Tibial artery (tissue), 4 donors: ENCODE results near the gene GRAP2.

Experiments
- DNase-seq, 2 donors: peaks; one replicate each; pipeline ENCODE4 v3.0.0-alpha.2; 2019
- H3K27ac ChIP-seq, 2 donors: fragments of 200-600 bp; sonication (generic) in 1 of 2; 1 replicate in 1 of 2; 2 replicates in 1 of 2; pipeline ENCODE4 v1.5.1; 2018 to 2019; ENCODE audit warnings: mild to moderate bottlenecking in 1 of 2
- H3K27me3 ChIP-seq, 2 donors: fragments of 200-600 bp; sonication (generic) in 1 of 2; one replicate each; pipeline versions ENCODE4 v1.5.1 to v1.6.0; 2016 to 2019
- H3K36me3 ChIP-seq, 3 donors: fragments of 200-600 bp; sonication (generic) in 2 of 3; one replicate each; pipeline ENCODE4 v1.5.1; 2016 to 2019; ENCODE audit warnings: mild to moderate bottlenecking in 2 of 3
- H3K4me1 ChIP-seq, 4 donors: fragments of 200-600 bp; sonication (generic) in 2 of 4; 1 replicate in 3 of 4; 2 replicates in 1 of 4; pipeline ENCODE4 v1.5.1; 2016 to 2019
- H3K4me3 ChIP-seq, 2 donors: fragments of 200-600 bp; sonication (generic) in 1 of 2; 1 replicate in 1 of 2; 2 replicates in 1 of 2; pipeline ENCODE4 v1.5.1; 2018 to 2019; ENCODE audit warnings: mild to moderate bottlenecking in 2 of 2
- H3K9me3 ChIP-seq, 3 donors: fragments of 200-600 bp; sonication (generic) in 1 of 3; one replicate each; pipeline ENCODE4 v1.5.1; 2016 to 2019
- intact Hi-C: fragments of 100-400 bp; cut with DNase I; formaldehyde crosslinking; loops from one replicate; pipeline ENCODE4 v1.15.0; 2023; ENCODE audit warnings: low total_unique reads
- TF ChIP-seq, protein P1 (sequence below), 2 experiments: fragments of 200-600 bp in 1 of 2; fragments of 450-650 bp in 1 of 2; IDR thresholded peaks; one replicate each; pipeline ENCODE4 v1.5.1; 2017 to 2019; ENCODE audit warnings: antibody characterized with exemption in 2 of 2, mild to moderate bottlenecking in 1 of 2, moderate library complexity in 1 of 2

Gene GRAP2

DNA sequence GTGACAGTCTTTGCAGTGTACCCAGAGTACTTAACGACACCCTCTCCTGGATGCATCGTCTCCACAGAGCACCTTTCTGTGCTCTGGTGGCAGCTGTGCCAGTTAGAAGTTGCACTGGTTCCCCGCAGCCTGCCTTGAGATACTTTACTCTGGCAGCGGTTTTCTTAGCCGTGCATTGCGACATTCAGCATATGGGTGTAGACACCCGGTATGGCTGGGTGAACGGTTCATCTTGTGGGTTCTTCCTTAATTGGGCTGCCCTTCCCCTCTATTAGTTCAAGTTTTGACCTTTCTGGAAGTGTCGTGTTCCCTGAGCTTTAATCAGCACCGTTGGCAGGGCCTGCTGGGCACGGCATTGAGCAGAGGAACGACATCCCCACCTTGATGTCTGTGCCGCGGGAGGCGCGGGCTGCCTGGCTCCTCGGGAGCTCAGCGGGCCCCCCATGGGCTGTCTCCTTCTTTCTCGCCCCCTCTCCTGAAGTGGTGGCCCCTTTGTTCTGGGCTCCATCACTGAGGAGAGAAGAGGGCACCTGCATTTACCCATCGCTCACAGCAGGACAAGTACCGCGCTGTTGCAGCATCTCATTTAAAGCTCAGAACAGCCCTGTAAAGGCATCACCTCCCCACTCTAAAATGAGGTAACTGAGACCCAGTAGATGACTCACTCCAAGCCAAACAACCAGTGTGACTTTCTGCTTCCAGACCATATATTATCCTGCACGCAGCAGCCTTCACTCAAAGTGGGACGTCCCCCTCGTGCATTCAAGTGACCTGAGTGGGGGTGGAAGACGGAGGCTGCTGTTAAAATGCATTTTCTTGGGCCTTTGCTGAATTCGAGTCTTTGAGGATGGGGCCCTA, 107.2 kb downstream of the GRAP2 start:
- H3K4me1 ChIP-seq = peaks cover 0 to 12% (median 0%) of the 10 kb centered on the region in 4 donors
- intact Hi-C loops = no loop called here
- no peak overlapping the region for H3K4me3 ChIP-seq
- no peaks in the 10 kb centered on the region for H3K9me3 ChIP-seq
- H3K36me3 ChIP-seq = no peaks in the 10 kb centered on the region
- TF ChIP-seq, protein P1, sequence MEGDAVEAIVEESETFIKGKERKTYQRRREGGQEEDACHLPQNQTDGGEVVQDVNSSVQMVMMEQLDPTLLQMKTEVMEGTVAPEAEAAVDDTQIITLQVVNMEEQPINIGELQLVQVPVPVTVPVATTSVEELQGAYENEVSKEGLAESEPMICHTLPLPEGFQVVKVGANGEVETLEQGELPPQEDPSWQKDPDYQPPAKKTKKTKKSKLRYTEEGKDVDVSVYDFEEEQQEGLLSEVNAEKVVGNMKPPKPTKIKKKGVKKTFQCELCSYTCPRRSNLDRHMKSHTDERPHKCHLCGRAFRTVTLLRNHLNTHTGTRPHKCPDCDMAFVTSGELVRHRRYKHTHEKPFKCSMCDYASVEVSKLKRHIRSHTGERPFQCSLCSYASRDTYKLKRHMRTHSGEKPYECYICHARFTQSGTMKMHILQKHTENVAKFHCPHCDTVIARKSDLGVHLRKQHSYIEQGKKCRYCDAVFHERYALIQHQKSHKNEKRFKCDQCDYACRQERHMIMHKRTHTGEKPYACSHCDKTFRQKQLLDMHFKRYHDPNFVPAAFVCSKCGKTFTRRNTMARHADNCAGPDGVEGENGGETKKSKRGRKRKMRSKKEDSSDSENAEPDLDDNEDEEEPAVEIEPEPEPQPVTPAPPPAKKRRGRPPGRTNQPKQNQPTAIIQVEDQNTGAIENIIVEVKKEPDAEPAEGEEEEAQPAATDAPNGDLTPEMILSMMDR (IDR thresholded peaks at IDR 0.05) = no peak
- H3K27me3 ChIP-seq = peaks cover 0 to 49% of the 10 kb centered on the region in 2 donors
- no peak overlapping the region for H3K27ac ChIP-seq
- no peak for DNase-seq

DNA sequence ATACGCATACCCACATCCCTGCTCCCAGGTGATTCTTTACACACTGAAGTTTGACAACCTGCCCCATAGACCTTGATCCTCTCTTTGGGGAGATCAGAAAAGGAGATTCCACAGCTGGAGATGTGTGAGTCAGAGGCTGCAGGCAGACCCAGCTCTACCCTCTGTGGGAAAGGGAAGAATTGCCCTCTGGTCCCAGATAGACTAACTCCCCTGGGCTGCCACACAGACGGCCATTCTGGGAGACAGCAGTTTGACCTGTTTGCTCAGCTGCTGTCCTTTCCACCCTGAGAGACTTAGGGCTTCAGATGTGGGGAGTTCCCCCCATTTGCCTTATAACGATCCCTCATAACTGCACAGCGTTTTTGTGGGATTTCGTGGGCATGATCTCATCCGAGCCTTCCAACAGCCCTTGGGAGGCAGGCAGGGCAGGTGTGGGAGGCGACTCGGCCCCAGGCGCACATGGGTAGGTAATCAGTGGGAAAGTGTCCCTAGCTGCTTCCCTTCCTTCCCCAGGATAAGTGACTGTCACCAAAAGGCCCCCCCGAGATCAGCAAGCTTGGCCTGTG, 107.9 kb downstream of the GRAP2 start:
- Histone ChIP-seq H3K4me1 (peaks cover 0 to 12% (median 0%) of the 10 kb centered on the region in 4 donors), H3K27ac (no peak overlapping the region), H3K27me3 (peaks cover 0 to 43% of the 10 kb centered on the region in 2 donors), H3K4me3 (no peak overlapping the region), H3K9me3 (no peaks in the 10 kb centered on the region), H3K36me3 (no peaks in the 10 kb centered on the region)
- no peak for DNase-seq
- intact Hi-C loops = no loop called here
- TF ChIP-seq, protein P1 (IDR thresholded peaks at IDR 0.05) = no peak

DNA sequence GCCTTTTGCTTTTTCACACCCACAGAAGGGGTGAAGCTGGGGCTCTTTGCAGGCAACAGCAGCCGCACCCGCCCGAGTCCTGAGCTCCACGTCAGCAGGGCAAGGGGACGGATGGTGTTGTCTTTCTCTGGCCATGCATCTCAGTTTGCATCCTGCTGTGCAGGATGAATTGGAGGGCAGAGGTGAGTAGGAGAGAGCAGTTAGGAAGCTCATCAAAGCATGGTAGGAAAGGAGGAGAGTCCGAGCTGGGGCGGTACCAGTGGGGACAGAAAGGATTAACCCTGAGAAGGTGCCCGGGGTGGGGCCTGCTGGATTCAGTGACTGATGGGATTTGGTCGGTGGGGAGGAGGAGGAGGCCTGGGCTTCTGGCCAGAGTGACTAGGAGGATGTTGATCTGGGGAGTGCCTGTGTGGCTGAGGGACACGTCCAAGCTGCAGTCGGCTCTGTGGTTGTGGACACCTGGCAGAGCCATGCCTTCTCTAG, 108.4 kb downstream of the GRAP2 start:
- DNase-seq = no peak
- TF ChIP-seq, protein P1 (IDR thresholded peaks at IDR 0.05) = no peak
- Histone ChIP-seq H3K27me3 (peaks cover 0 to 38% of the 10 kb centered on the region in 2 donors), H3K36me3 (no peaks in the 10 kb centered on the region), H3K4me3 (no peak overlapping the region), H3K4me1 (peaks cover 0 to 12% (median 0%) of the 10 kb centered on the region in 4 donors), H3K27ac (no peak overlapping the region), H3K9me3 (no peaks in the 10 kb centered on the region)
- intact Hi-C loops = no loop called here

DNA sequence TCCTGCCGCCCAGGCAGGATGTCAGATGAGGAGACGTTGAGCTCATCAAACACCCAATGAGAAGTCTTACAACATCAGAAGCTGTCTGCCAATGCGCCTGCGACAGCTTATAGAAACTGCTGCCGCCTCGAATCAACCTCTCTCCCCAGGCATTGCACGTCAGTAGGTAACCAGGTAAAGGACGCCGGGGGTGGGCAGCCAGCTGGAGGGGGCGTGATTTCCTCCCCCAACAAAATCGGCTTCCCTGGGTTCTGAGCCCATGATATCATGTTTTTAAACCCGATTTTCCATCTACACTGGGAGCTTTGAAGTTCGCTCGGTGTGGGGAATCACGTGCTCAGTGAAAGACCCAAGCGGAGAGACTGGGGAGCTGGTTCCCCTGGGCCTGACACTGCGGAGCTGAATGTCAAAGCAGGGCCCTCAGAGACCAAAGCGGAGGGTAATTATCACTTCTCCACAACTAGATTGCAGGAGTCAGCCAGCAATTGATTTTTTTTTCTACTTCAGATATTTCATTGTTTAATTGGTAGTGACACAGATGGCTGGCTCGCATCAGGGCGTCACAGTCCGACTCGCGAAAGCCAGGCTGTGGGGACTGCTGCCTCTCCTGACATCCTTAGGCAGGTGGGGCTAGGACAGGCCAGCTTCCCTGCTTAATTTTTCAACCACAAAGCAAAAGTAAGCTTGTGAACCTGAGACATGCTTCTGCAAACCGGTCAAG, 109.2 kb downstream of the GRAP2 start:
- H3K36me3 ChIP-seq = no peaks in the 10 kb centered on the region
- H3K9me3 ChIP-seq = no peaks in the 10 kb centered on the region
- H3K4me1 ChIP-seq = peaks cover 0 to 12% (median 0%) of the 10 kb centered on the region in 4 donors
- peaks cover 0 to 36% of the 10 kb centered on the region in 2 donors for H3K27me3 ChIP-seq
- H3K27ac ChIP-seq = no peak overlapping the region
- H3K4me3 ChIP-seq = no peak overlapping the region
- intact Hi-C loops = no loop called here
- TF ChIP-seq, protein P1 (IDR thresholded peaks at IDR 0.05) = no peak
- no peak for DNase-seq

DNA sequence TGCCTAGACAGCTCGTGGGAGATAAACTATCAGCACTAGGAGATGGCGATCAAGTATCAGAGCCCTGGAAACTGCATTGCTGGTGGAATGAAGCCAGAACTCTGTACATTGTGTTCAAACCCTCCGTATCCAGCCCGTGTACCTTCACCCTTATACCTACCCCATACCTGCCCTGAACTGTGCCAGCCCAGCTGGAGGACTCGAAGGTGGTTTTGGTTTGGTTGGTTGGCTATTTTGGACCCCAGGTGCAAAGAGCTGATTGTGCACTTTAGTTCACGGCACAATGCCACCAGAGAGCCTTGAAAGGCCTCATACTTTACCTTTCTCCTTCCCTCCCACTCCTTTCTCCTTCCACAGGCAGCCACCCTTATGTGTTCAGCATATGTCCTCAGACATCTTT, 109.9 kb downstream of the GRAP2 start:
- Histone ChIP-seq H3K27me3 (peaks cover 0 to 39% of the 10 kb centered on the region in 2 donors), H3K4me1 (peaks cover 0 to 12% (median 0%) of the 10 kb centered on the region in 4 donors), H3K36me3 (no peaks in the 10 kb centered on the region), H3K4me3 (no peak overlapping the region), H3K9me3 (no peaks in the 10 kb centered on the region), H3K27ac (no peak overlapping the region)
- intact Hi-C loops = no loop called here
- TF ChIP-seq, protein P1 (IDR thresholded peaks at IDR 0.05) = no peak
- no peak for DNase-seq
